ENCODE results near the gene SLC6A12. TPM values are rescaled to one million over a fixed set of nuclear protein-coding genes. Genes with fewer than 3 reads are reported as not detected.

Gene SLC6A12
- total and polyA plus RNA-seq, 2 donors (not counting 3 experiments of a cell fraction or from before 2014, with no cell fraction given), result not detected

DNA sequence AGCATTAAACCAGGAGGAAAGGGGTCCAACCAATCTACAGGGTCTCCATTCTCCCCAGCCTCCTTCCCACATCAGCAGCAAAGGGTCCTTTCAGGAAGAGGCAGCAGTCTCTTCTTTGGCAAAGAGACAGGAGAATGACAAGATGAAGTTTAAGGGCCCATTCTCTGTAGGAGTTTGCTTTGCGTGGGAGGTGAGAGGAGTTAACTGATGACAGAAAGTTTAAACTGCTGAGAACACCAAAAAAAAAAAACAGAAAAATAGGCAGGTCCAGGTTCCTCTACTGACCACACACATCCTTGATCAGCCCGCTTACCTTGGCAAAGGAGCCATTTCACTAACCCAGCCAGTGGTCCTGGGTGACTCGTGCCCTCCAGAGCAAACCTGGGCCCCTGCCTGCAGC, 43.0 kb upstream of the SLC6A12 start:
- H2AFZ ChIP-seq (ENCODE audit: low read depth, low read length), result no peak overlapping the region
- TF ChIP-seq EZH2 (IDR thresholded peaks at IDR 0.05; ENCODE audit: borderline replicate concordance, low read depth, low read length, severe bottlenecking) (no peak), POLR2A (IDR thresholded peaks at IDR 0.05; ENCODE audit: low read depth, low read length) (no peak), MYC (IDR thresholded peaks at IDR 0.05; ENCODE audit: low read depth, low read length) (no peak), GATA2 (IDR thresholded peaks at IDR 0.05; ENCODE audit: insufficient read depth, insufficient read length, low read depth, low read length) (no peak), FOS (IDR thresholded peaks at IDR 0.05; ENCODE audit: borderline replicate concordance, insufficient read depth, low read length) (no peak), JUN (IDR thresholded peaks at IDR 0.05; ENCODE audit: borderline replicate concordance, insufficient read depth, insufficient read length, low read depth) (no peak), POLR2AphosphoS5 (IDR thresholded peaks at IDR 0.05; ENCODE audit: insufficient read depth, low read depth, low read length) (no peak)
- TF ChIP-seq, protein P1, sequence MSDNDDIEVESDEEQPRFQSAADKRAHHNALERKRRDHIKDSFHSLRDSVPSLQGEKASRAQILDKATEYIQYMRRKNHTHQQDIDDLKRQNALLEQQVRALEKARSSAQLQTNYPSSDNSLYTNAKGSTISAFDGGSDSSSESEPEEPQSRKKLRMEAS (IDR thresholded peaks at IDR 0.05; ENCODE audit: insufficient read depth, insufficient read length), result no peak
- TF ChIP-seq, protein P2, sequence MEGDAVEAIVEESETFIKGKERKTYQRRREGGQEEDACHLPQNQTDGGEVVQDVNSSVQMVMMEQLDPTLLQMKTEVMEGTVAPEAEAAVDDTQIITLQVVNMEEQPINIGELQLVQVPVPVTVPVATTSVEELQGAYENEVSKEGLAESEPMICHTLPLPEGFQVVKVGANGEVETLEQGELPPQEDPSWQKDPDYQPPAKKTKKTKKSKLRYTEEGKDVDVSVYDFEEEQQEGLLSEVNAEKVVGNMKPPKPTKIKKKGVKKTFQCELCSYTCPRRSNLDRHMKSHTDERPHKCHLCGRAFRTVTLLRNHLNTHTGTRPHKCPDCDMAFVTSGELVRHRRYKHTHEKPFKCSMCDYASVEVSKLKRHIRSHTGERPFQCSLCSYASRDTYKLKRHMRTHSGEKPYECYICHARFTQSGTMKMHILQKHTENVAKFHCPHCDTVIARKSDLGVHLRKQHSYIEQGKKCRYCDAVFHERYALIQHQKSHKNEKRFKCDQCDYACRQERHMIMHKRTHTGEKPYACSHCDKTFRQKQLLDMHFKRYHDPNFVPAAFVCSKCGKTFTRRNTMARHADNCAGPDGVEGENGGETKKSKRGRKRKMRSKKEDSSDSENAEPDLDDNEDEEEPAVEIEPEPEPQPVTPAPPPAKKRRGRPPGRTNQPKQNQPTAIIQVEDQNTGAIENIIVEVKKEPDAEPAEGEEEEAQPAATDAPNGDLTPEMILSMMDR (IDR thresholded peaks at IDR 0.05; ENCODE audit: extremely low read depth in 1 of 2, insufficient read depth in 1 of 2, low read depth in 1 of 2, low read length in 2 of 2), result no peak
- intact Hi-C loops (cut with micrococcal nuclease) (no loop called here), dilution Hi-C loops (cut with MboI; ENCODE audit: extremely low pct_ligation_motif_present, low sequenced_read_pairs) (no loop called here)
- H3K4me1 ChIP-seq (ENCODE audit: control insufficient read depth, extremely low read depth, insufficient read depth, low read length), result no peaks in the 10 kb centered on the region
- no peaks in the 10 kb centered on the region for H4K20me1 ChIP-seq (replicated peaks; ENCODE audit: control insufficient read depth, extremely low read depth, insufficient read depth, low read length)
- H3K36me3 ChIP-seq (ENCODE audit: control insufficient read depth in 2 of 2, extremely low read depth in 1 of 2, insufficient read depth in 2 of 2, low read length in 2 of 2), result no peaks in the 10 kb centered on the region
- CTCF ChIA-PET, result no interaction called here
- no peak overlapping the region for H3K4me3 ChIP-seq (replicated peaks in 1 of 3; ENCODE audit: insufficient read depth in 1 of 3, low read depth in 1 of 3, low read length in 3 of 3)
- no peaks in the 10 kb centered on the region for H3K9me1 ChIP-seq (replicated peaks; ENCODE audit: control insufficient read depth, extremely low read depth, insufficient read depth, low read length)
- no peak overlapping the region for H3K9ac ChIP-seq (replicated peaks; ENCODE audit: extremely low read depth, insufficient read depth, low read length)
- no peak for DNase-seq (ENCODE audit: low read depth, low spot score)
- no peaks in the 10 kb centered on the region for H3K79me2 ChIP-seq (ENCODE audit: control insufficient read depth, insufficient read depth, low read length)
- BruUV-seq (replicated peaks), result no TSS peak
- H3K27me3 ChIP-seq (ENCODE audit: control insufficient read depth in 2 of 2, insufficient read depth in 2 of 2, low read length in 2 of 2), result peaks cover 4 to 7% of the 10 kb centered on the region in 2 experiments
- H3K9me3 ChIP-seq (replicated peaks; ENCODE audit: control insufficient read depth, insufficient read depth, low read length), result no peaks in the 10 kb centered on the region
- POLR2A ChIA-PET, result no interaction called here
- no peak for FAIRE-seq
- no peak overlapping the region for H3K4me2 ChIP-seq (ENCODE audit: insufficient read depth, low read length)
- H3K27ac ChIP-seq (ENCODE audit: insufficient read depth, low read depth, low read length), result no peak overlapping the region

Data from endothelial cell of umbilical vein (primary cell).